Endothelial cell of umbilical vein (primary cell): ENCODE measurements around the gene STX11. TPM values are rescaled to one million over a fixed set of nuclear protein-coding genes. Genes with fewer than 3 reads are reported as not detected.

Experiments
- BruUV-seq: library from RNA; stranded (reverse); fragments of 400-500 nt; replicated peaks from 2 replicates; lab custom pipeline; 2021; lab: Mats Ljungman, UMichigan
- CTCF ChIA-PET: fragments of 300-600, 350-600 bp; sonication (Branson Sonifier 250); formaldehyde crosslinking; loops from one replicate; lab custom pipeline; 2021; ENCODE audit warnings: antibody characterized with exemption, inconsistent platforms; lab: Charles Lee
- POLR2A ChIA-PET: fragments of 300-600, 350-600 bp; sonication (Branson Sonifier 250); formaldehyde crosslinking; loops from one replicate; lab custom pipeline; 2021; ENCODE audit warnings: antibody characterized with exemption, inconsistent platforms; lab: Charles Lee
- DNase-seq: peaks from one replicate; pipeline ENCODE4 v3.0.0-alpha.2; 2011; ENCODE audit warnings: low read depth, low spot score
- FAIRE-seq: peaks from 2 replicates; lab custom pipeline; 2011; peaks lifted over from hg19 to GRCh38; lab: Jason Lieb, UNC
- H2AFZ ChIP-seq: 2 replicates; pipeline ENCODE4 v1.6.0; 2012; ENCODE audit warnings: low read depth, low read length, control low read depth, inconsistent platforms
- H3K27ac ChIP-seq: 2 replicates; pipeline ENCODE4 v1.5.1; 2011; ENCODE audit warnings: low read depth, mild to moderate bottlenecking, control low read depth, low read length, moderate library complexity; ENCODE audit not compliant: insufficient read depth
- H3K27me3 ChIP-seq, 2 experiments: 2 replicates each; pipeline versions ENCODE4 v1.6.0 to v1.6.1; 2011; ENCODE audit warnings: low read length in 2 of 2, mixed read lengths in 1 of 2; ENCODE audit not compliant: control insufficient read depth in 2 of 2, insufficient read depth in 2 of 2
- H3K36me3 ChIP-seq, 2 experiments: 2 replicates in 1 of 2; 3 replicates in 1 of 2; pipeline ENCODE4 v1.5.1; 2011; ENCODE audit warnings: low read length in 2 of 2, mild to moderate bottlenecking in 1 of 2, moderate library complexity in 1 of 2; ENCODE audit not compliant: control insufficient read depth in 2 of 2, insufficient read depth in 2 of 2; ENCODE audit errors: extremely low read depth in 1 of 2
- H3K4me1 ChIP-seq: 3 replicates; pipeline ENCODE4 v1.5.1; 2011; ENCODE audit warnings: mild to moderate bottlenecking, low read length; ENCODE audit not compliant: control insufficient read depth, insufficient read depth; ENCODE audit errors: extremely low read depth
- H3K4me2 ChIP-seq: 2 replicates; pipeline ENCODE4 v1.6.1; 2011; ENCODE audit warnings: low read length, control low read depth, mixed read lengths; ENCODE audit not compliant: insufficient read depth
- H3K4me3 ChIP-seq, 3 experiments: fragments of 200-600 bp in 1 of 3; sonication (generic), shearing (Covaris generic) in 1 of 3; replicated peaks in 1 of 3; 2 replicates each; pipeline ENCODE4 v1.5.1; 2011 to 2016; ENCODE audit warnings: control low read depth in 3 of 3, low read length in 3 of 3, mild to moderate bottlenecking in 2 of 3, inconsistent platforms in 1 of 3, low read depth in 1 of 3, moderate library complexity in 1 of 3; ENCODE audit not compliant: insufficient read depth in 1 of 3
- H3K79me2 ChIP-seq: 2 replicates; pipeline ENCODE4 v1.6.0; 2012; ENCODE audit warnings: low read length, inconsistent platforms; ENCODE audit not compliant: control insufficient read depth, insufficient read depth
- H3K9ac ChIP-seq: replicated peaks from 2 replicates; pipeline ENCODE3; 2011; ENCODE audit warnings: low read length, control low read depth; ENCODE audit not compliant: insufficient read depth; ENCODE audit errors: extremely low read depth
- H3K9me1 ChIP-seq: replicated peaks from 3 replicates; pipeline ENCODE4 v1.6.0; 2011; ENCODE audit warnings: mild to moderate bottlenecking, low read length; ENCODE audit not compliant: control insufficient read depth, insufficient read depth; ENCODE audit errors: extremely low read depth
- H3K9me3 ChIP-seq: replicated peaks from 2 replicates; pipeline ENCODE4 v1.5.1; 2012; ENCODE audit warnings: low read length, inconsistent platforms; ENCODE audit not compliant: control insufficient read depth, insufficient read depth
- H4K20me1 ChIP-seq: replicated peaks from 2 replicates; pipeline ENCODE3; 2011; ENCODE audit warnings: mild to moderate bottlenecking, low read length; ENCODE audit not compliant: control insufficient read depth, insufficient read depth; ENCODE audit errors: extremely low read depth
- CTCF ChIP-seq, 2 donors: IDR thresholded peaks; 1 replicate in 1 of 2; 2 replicates in 1 of 2; pipeline ENCODE4 v1.5.1; 2011; ENCODE audit warnings: low read length in 2 of 2, mild to moderate bottlenecking in 2 of 2, moderate library complexity in 2 of 2, control low read depth in 1 of 2, inconsistent platforms in 1 of 2, low read depth in 1 of 2; ENCODE audit not compliant: insufficient read depth in 1 of 2; ENCODE audit errors: extremely low read depth in 1 of 2
- EZH2 ChIP-seq: IDR thresholded peaks from 2 replicates; pipeline ENCODE4 v1.6.1; 2012; ENCODE audit warnings: borderline replicate concordance, low read depth, mild to moderate bottlenecking, moderate library complexity, low read length, inconsistent platforms; ENCODE audit not compliant: severe bottlenecking
- GATA2 ChIP-seq: IDR thresholded peaks from 2 replicates; pipeline ENCODE4 v1.7.0; 2011; ENCODE audit warnings: low read depth, mild to moderate bottlenecking, moderate library complexity, mixed read lengths, low read length; ENCODE audit not compliant: insufficient read length, insufficient read depth
- JUN ChIP-seq: IDR thresholded peaks from 2 replicates; pipeline ENCODE4 v1.6.1; 2011; ENCODE audit warnings: borderline replicate concordance, low read depth; ENCODE audit not compliant: insufficient read length, insufficient read depth
- MAX ChIP-seq: IDR thresholded peaks from 2 replicates; pipeline ENCODE4 v1.6.1; 2011; ENCODE audit not compliant: insufficient read depth, insufficient read length
- MYC ChIP-seq: IDR thresholded peaks from one replicate; pipeline ENCODE4 v1.6.1; 2011; ENCODE audit warnings: mild to moderate bottlenecking, low read depth, low read length
- POLR2A ChIP-seq: IDR thresholded peaks from 2 replicates; pipeline ENCODE4 v1.6.1; 2012; ENCODE audit warnings: low read depth, mild to moderate bottlenecking, control low read depth, low read length
- POLR2AphosphoS5 ChIP-seq: IDR thresholded peaks from 2 replicates; pipeline ENCODE4 v1.6.1; 2012; ENCODE audit warnings: low read depth, mild to moderate bottlenecking, control low read depth, low read length, moderate library complexity; ENCODE audit not compliant: insufficient read depth
- dilution Hi-C: fragments of 300-500 bp; cut with MboI; formaldehyde crosslinking; loops from one replicate; pipeline ENCODE4 v1.15.0; 2019; ENCODE audit warnings: low sequenced_read_pairs; ENCODE audit not compliant: extremely low pct_ligation_motif_present
- intact Hi-C: fragments of 100-400 bp; cut with micrococcal nuclease; formaldehyde crosslinking; loops from one replicate; pipeline ENCODE4 v1.10.0; 2022
- polyA plus RNA-seq, 4 experiments: library from polyadenylated mRNA; depleted of rRNA in 3 of 4; stranded (reverse) in 3 of 4; unstranded in 1 of 4; fragments of >200 nt; gene quantifications; 2 replicates each; pipeline versions ENCODE4 v1.2.1 to v1.2.3, GENCODE V29; 2011 to 2012; ENCODE audit warnings: missing spikeins in 1 of 4
- total RNA-seq: library from RNA; stranded (reverse); gene quantifications from 2 replicates; pipeline ENCODE4 v1.2.3, GENCODE V29; 2021

Gene STX11
- total and polyA plus RNA-seq, 2 donors (not counting 3 experiments of a cell fraction or from before 2014, with no cell fraction given) = 4.7 to 8.9 TPM

GRCh38 chr6:144140867-144141266, 9.4 kb upstream of the STX11 start:
- Histone ChIP-seq H3K36me3 (no peaks in the 10 kb centered on the region), H2AFZ (no peak overlapping the region), H3K79me2 (no peaks in the 10 kb centered on the region), H3K9me1 (no peaks in the 10 kb centered on the region), H3K9me3 (no peaks in the 10 kb centered on the region), H3K4me3 (no peak overlapping the region), H3K27me3 (no peaks in the 10 kb centered on the region), H4K20me1 (no peaks in the 10 kb centered on the region), H3K27ac (no peak overlapping the region), H3K4me1 (peaks cover 9% of the 10 kb centered on the region), H3K4me2 (no peak overlapping the region), H3K9ac (no peak overlapping the region)
- ChIA-PET POLR2A (no interaction called here), CTCF (no interaction called here)
- dilution Hi-C loops (no loop called here), intact Hi-C loops (no loop called here)
- BruUV-seq = no TSS peak
- no peak for DNase-seq
- TF ChIP-seq POLR2AphosphoS5 = no peak
- TF ChIP-seq POLR2A = no peak
- TF ChIP-seq MYC = no peak
- no peak for TF ChIP-seq MAX
- no peak for TF ChIP-seq EZH2
- no peak for TF ChIP-seq GATA2
- TF ChIP-seq JUN = no peak
- TF ChIP-seq CTCF (IDR thresholded peaks at IDR 0.05; ENCODE audit: extremely low read depth in 1 of 2, insufficient read depth in 1 of 2, low read depth in 1 of 2, low read length in 2 of 2) = no peak
- peak; percentile 55 for FAIRE-seq
